Endodermal cell (in vitro differentiated cells): Measurements from ENCODE around the gene CCDC57. TPM values are rescaled to one million over a fixed set of nuclear protein-coding genes. Genes with fewer than 3 reads are reported as not detected.

Experiments
- DNase-seq: peaks from one replicate; pipeline ENCODE4 v3.0.0-alpha.2; 2017
- H3K27ac ChIP-seq: 2 replicates; pipeline ENCODE4 v1.5.1; 2013; ENCODE audit warnings: mild to moderate bottlenecking, low read depth, low read length, moderate library complexity
- H3K27me3 ChIP-seq: 2 replicates; pipeline ENCODE4 v1.6.1; 2013; ENCODE audit warnings: mild to moderate bottlenecking, low read length, moderate library complexity; ENCODE audit not compliant: insufficient read depth, control insufficient read depth, poor library complexity, severe bottlenecking
- H3K36me3 ChIP-seq: 2 replicates; pipeline ENCODE4 v1.7.0; 2013; ENCODE audit warnings: mild to moderate bottlenecking, low read length, moderate library complexity; ENCODE audit not compliant: control insufficient read depth, insufficient read depth
- H3K4me1 ChIP-seq: one replicate; pipeline ENCODE4 v1.7.0; 2013; ENCODE audit warnings: low read length; ENCODE audit not compliant: control insufficient read depth, insufficient read depth
- H3K4me3 ChIP-seq: 2 replicates; pipeline ENCODE4 v1.5.1; 2013; ENCODE audit warnings: mild to moderate bottlenecking, low read length, moderate library complexity
- H3K9ac ChIP-seq: 2 replicates; pipeline ENCODE4 v1.6.1; 2013; ENCODE audit warnings: mild to moderate bottlenecking, low read length, moderate library complexity; ENCODE audit not compliant: poor library complexity, severe bottlenecking; ENCODE audit errors: extremely low read depth
- H3K9me3 ChIP-seq: 2 replicates; pipeline ENCODE4 v1.6.1; 2013; ENCODE audit warnings: mild to moderate bottlenecking, low read length, moderate library complexity; ENCODE audit not compliant: control insufficient read depth
- H3K27ac Mint-ChIP-seq: 2 replicates; pipeline ENCODE4 v1.8.0; 2020; ENCODE audit warnings: mixed read lengths
- H3K27me3 Mint-ChIP-seq: 2 replicates; pipeline ENCODE4 v1.8.0; 2021; ENCODE audit warnings: mild to moderate bottlenecking, mixed read lengths; ENCODE audit not compliant: insufficient read depth
- H3K36me3 Mint-ChIP-seq: 2 replicates; pipeline ENCODE4 v1.8.0; 2020; ENCODE audit warnings: low read depth, mixed read lengths
- H3K4me1 Mint-ChIP-seq: 2 replicates; pipeline ENCODE4 v1.8.0; 2020; ENCODE audit warnings: mixed read lengths
- H3K4me3 Mint-ChIP-seq: 2 replicates; pipeline ENCODE4 v1.8.0; 2020; ENCODE audit warnings: mild to moderate bottlenecking, moderate library complexity, mixed read lengths
- H3K9me3 Mint-ChIP-seq: 2 replicates; pipeline ENCODE4 v1.8.0; 2020; ENCODE audit warnings: mild to moderate bottlenecking, mixed read lengths
- WGBS, 2 experiments: methylation state at CpG; one replicate each; pipeline versions ENCODE4 v1.1.5 to v1.1.7; 2013; ENCODE audit warnings: missing lambda C conversion rate in 2 of 2, mixed read lengths in 1 of 2; ENCODE audit not compliant: insufficient coverage in 1 of 2, insufficient read length in 1 of 2; 5-methylcytosine and 5-hydroxymethylcytosine counted together
- total RNA-seq, 2 donors: library from RNA; stranded (reverse); fragmentation: NEBNext Ultra II Directional in 1 of 2; extraction: Animal tissue kit (Norgen Biotek cat#: 25700) in 1 of 2; gene quantifications; 2 replicates in 1 of 2; 3 replicates in 1 of 2; pipeline ENCODE4 v1.2.1, GENCODE V29; 2021
- TF ChIP-seq, protein P1 (sequence below): fragments of 200-600 bp; sonication (generic); conservative IDR thresholded peaks from 2 replicates; pipeline ENCODE4 v1.5.0; 2021; ENCODE audit warnings: antibody characterized with exemption, mild to moderate bottlenecking

CCDC57 gene
- total RNA-seq, 2 donors from 2014 or later: 61.8 to 82.8 TPM

DNA sequence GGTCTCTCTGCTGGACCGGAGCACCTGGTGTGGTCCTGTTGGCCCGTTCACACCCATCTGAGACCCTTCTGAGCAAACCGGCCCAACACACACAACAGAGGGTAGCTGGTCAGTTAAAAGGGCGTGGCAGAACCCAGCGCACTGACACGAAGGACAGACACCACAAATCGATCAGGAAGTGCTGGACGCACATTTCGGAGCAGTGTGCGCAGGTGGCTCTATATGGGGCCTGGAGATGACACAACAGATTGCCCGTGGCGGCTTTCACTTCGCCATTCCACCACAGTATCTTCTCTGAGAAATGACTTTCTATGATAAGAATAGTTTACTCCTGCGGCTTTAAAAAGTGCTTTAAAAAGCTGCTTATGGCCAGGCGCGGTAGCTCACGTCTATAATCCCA, 12.5 kb downstream of the CCDC57 start:
- Histone ChIP-seq H3K27me3 (no peaks in the 10 kb centered on the region), H3K4me3 (no peak overlapping the region), H3K27ac (no peak overlapping the region), H3K9ac (no peak overlapping the region), H3K9me3 (no peaks in the 10 kb centered on the region), H3K4me1 (no peaks in the 10 kb centered on the region), H3K36me3 (peaks cover 5% of the 10 kb centered on the region)
- Mint-ChIP-seq H3K27ac (no peak overlapping the region), H3K4me3 (no peak overlapping the region), H3K27me3 (no peaks in the 10 kb centered on the region), H3K36me3 (peaks cover 48% of the 10 kb centered on the region), H3K9me3 (no peaks in the 10 kb centered on the region), H3K4me1 (peaks cover 3% of the 10 kb centered on the region)
- TF ChIP-seq, protein P1, sequence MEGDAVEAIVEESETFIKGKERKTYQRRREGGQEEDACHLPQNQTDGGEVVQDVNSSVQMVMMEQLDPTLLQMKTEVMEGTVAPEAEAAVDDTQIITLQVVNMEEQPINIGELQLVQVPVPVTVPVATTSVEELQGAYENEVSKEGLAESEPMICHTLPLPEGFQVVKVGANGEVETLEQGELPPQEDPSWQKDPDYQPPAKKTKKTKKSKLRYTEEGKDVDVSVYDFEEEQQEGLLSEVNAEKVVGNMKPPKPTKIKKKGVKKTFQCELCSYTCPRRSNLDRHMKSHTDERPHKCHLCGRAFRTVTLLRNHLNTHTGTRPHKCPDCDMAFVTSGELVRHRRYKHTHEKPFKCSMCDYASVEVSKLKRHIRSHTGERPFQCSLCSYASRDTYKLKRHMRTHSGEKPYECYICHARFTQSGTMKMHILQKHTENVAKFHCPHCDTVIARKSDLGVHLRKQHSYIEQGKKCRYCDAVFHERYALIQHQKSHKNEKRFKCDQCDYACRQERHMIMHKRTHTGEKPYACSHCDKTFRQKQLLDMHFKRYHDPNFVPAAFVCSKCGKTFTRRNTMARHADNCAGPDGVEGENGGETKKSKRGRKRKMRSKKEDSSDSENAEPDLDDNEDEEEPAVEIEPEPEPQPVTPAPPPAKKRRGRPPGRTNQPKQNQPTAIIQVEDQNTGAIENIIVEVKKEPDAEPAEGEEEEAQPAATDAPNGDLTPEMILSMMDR: no peak
- no peak for DNase-seq
- WGBS, 2 experiments: 96 to 97% methylated on average over 13 to 17 of the region's 17 CpGs

- H3K27ac Mint-ChIP-seq: no peak overlapping the region
- WGBS, 2 experiments: 96% methylated on average over 6 to 12 of the region's 12 CpGs
- no peak overlapping the region for H3K27ac ChIP-seq
Measured at GRCh38 chr17:82199496-82199895, 13.1 kb downstream of the CCDC57 start.

DNA sequence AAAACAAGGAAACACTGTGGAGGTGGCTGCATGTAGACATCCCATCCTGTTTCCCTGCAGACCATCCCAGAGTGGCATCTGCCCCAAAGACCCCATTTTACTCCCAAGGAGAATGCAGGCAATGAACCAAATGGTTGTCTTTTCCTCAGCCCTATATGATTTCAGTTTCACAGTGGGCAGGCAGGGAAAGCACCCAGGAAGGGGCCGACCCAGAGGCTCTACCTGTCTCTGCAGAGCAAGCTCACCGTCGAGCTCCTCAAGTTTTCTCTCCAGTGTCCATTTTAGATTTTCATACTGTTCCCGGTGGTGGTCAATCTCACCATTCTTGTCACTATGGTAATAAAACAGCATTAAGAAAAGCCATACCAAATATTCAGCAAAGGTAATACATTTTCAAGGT, 14.6 kb downstream of the CCDC57 start:
- no peaks in the 10 kb centered on the region for H3K9me3 ChIP-seq
- no peak for DNase-seq
- no peak overlapping the region for H3K9ac ChIP-seq
- TF ChIP-seq, protein P1: no peak
- H3K27ac Mint-ChIP-seq: no peak overlapping the region
- no peaks in the 10 kb centered on the region for H3K27me3 ChIP-seq
- H3K36me3 ChIP-seq: peaks cover 22% of the 10 kb centered on the region
- H3K4me3 ChIP-seq: no peak overlapping the region
- peaks cover 2% of the 10 kb centered on the region for H3K4me1 Mint-ChIP-seq
- no peak overlapping the region for H3K27ac ChIP-seq
- H3K27me3 Mint-ChIP-seq: no peaks in the 10 kb centered on the region
- 90 to 95% methylated on average over 3 to 4 of the region's 4 CpGs for WGBS, 2 experiments
- no peak overlapping the region for H3K4me3 Mint-ChIP-seq
- H3K9me3 Mint-ChIP-seq: no peaks in the 10 kb centered on the region
- no peaks in the 10 kb centered on the region for H3K4me1 ChIP-seq
- H3K36me3 Mint-ChIP-seq: peaks cover 67% of the 10 kb centered on the region

More at GRCh38 chr17:82199496-82199895, 13.1 kb downstream of the CCDC57 start:
- TF ChIP-seq, protein P1: no peak
- H3K36me3 ChIP-seq: peaks cover 12% of the 10 kb centered on the region
- no peaks in the 10 kb centered on the region for H3K27me3 ChIP-seq
- no peaks in the 10 kb centered on the region for H3K4me1 ChIP-seq
- H3K4me3 ChIP-seq: no peak overlapping the region
- Mint-ChIP-seq H3K4me3 (no peak overlapping the region), H3K27me3 (no peaks in the 10 kb centered on the region), H3K9me3 (no peaks in the 10 kb centered on the region), H3K36me3 (peaks cover 55% of the 10 kb centered on the region), H3K4me1 (peaks cover 3% of the 10 kb centered on the region)
- DNase-seq: no peak
- H3K9me3 ChIP-seq: no peaks in the 10 kb centered on the region
- no peak overlapping the region for H3K9ac ChIP-seq
